NCI-H2107 treated with DMSO at 0.1 percent for 48 hours (cell line): ENCODE measurements around the gene EMC8.

Experiments
- DNase-seq: peaks from one replicate; lab custom pipeline; 2025; ENCODE audit not compliant: unreplicated experiment; lab: John Stamatoyannopoulos, UW

EMC8 gene

DNA sequence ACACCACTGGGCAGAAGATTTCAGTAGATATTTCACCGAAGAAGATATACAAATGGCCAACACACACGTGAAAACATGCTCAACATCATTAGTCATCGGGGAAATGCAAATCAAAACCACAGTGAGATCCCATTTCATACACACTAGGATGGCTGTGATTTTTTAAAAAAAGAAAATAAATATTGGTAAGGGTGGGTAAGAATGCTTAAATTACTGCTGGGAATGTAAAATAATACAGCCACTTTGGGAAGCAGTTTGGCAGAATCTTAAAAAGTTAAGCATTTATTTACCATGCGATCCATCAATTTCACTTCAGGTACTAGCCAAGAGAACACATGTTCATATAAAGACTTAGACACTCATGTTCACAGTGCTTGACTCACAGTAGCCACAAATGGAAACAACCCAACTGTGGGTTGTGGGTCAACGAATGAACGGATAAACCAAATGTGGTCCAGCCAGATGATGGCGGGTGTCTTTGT, 42.0 kb downstream of the EMC8 start:
- peak; percentile 44 for DNase-seq

DNA sequence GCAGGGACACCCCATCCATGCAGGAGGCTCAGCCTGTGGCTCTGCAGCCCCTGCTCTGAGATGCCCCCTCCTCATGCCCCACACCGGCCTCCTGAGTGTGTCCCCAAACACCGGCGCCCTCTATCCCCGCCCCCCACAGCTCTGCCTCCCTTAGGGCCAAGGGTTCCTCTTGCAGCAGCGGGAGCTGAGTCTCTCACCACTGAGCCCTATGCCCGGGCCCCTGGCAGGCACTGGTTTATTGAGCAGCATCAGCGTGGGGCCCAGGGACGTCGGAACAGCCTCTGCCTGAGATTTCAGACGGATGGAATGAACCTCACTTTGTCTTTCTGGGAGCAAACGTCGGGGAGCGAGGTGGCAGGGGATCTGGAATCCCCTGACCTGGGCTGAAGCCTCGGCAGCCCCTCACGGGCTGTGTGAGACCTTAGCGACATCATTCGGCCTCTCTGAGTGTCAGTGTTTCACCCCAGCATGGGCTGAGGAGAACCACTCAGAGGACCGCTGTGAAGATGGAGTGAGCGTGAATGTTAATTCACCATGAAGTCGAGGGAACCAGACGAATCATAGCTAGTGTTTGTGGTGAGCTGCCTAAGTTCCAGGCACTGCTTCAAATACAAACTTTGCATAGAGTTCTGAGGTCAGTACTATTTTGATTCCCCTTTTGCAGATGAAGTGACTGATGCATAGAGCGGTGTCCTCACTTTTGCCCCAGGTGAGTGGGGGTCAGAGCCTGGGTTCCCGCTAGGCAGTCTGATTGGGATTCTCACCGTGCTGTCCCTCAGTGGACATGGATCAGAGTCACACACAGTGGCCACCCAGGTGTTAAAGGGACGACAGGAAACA, 43.2 kb downstream of the EMC8 start:
- no peak for DNase-seq

DNA sequence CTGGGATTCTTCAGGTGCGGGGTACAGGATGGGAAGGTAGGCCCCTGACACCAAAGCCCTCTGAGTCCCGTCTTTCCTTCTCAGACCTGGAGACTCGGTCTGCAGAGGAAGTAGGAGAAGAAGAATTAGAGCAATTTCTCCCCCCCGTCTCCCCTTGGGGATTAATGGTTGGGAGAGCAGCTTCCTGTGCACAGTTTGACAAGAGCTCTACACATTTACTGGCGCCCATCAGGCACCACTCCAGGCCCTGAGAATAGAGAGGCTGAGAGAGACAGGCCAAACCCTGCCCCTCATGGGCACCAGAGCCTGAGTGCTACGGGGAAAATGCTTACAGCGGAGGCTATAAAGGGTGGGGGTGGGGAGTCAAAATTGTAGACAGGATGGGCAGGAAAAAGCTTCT, 44.9 kb downstream of the EMC8 start:
- peak; percentile 56 for DNase-seq

DNA sequence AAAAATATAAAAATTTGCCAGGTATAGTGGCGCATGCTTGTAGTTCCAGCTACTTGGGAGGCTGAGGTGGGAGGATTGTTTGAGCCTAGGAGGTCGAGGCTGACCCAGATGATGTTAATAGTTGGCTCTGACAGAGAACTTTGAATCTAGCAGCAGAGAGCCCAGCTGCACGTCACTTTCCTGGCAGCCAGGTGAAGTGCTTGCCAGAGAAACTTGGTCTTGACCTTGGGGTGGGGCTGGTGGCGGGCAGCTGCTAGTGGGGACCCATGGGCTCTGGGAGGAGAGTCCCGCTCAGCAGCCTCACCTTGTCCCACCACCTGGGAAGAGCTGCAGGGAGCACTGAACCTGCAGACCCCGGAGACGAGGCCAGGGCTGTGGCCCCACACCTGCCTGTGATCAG, 45.4 kb downstream of the EMC8 start:
- no peak for DNase-seq

DNA sequence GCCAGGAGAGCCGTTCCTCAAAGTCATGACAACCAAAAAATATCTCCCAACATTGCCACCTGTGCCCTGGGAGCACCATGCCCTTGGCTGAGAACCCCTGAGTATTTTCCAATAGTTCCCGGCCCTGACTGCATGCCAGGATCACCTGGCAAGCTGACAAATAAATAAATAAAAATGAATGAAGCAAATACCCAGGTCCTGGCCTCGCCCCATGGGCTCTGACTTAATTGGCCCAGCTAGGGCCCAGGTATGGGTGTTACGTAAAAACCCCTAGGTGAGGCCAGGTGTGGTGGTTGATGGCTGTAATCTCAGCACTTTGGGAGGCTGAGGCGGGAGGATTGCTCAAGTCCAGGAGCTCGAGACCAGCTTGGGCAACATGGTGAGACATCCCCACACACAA, 45.8 kb downstream of the EMC8 start:
- no peak for DNase-seq

DNA sequence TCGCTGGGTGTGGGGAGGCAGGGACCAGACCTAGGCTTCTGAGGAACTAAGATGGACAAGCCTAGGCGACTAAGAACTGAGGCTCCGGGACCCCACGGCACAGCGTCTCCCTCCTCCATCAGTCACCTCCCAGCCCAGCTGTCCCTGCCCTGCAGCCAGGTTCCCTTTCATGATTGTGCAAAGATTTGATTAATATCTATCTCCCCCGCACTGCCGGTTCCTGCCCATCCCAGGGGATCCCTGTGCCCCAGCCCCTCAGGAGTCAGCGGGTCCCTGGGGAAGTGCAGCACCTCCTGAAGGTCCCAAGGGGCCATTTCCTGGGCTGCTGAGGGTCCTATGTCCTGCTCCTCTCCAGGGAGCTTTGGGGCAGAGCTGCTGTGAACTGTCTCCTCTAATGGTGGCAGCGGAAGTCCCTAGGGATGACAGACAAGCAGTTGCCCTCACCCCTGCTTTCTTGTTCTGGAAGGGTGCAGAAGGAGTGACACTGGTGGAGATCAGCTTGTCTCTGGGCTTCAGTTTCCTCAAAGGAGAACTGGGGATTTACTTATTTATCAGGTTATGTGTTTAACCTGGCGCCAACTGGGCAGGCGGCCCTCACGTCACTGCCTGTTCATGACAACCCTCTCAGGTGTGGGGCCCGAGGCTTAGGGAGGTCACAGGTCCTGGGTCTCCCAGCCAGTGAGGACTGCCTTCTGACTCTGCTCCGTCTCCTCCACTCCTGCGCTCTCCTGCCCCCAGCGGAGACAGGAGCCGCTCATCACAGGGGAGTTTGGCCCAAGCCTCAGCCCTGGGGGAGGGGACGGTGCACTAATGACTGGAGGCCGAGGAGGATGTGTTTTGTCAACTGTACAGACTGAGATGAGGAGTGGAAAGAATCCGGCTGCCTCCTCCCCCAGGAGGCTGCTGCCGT, 46.6 kb downstream of the EMC8 start:
- no peak for DNase-seq

DNA sequence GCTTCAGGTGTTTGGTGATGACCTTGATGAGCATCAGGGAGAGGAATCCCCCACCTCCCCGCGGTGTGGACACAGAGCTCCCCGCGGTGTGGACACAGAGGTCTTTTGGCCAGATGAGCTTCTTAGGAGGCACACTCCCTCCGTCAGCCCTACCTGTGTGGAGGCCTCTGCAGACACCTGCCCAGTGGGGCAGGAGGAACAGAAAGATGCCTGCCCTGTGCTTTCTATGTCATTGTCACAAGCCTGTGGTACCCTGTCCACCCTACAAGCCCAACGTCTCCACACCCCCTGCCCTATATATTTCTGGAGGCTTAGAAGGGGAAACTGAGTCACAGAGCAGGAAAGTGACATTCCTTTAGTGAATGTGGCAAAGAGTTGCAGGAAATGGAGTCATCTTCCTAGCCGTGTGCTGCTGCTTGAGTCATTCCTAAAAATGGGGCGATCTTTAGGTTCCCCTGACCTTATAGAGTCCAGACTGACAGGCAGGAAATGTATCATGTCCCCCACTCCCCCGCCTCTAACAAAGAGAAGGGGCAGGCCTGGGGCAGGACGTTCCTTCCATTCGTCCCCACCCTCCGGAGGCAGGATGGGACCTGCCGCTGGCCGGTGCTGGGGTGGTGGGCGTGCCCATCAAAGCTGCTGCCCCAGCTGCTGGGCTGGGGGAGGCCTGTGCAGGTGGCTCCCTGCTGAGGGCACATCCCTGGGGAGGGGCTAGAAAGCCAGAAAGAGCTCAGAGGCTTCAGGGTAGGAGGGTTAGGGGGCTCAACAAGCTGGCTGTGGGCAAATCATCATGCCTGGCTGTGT, 47.4 kb downstream of the EMC8 start:
- no peak for DNase-seq

DNA sequence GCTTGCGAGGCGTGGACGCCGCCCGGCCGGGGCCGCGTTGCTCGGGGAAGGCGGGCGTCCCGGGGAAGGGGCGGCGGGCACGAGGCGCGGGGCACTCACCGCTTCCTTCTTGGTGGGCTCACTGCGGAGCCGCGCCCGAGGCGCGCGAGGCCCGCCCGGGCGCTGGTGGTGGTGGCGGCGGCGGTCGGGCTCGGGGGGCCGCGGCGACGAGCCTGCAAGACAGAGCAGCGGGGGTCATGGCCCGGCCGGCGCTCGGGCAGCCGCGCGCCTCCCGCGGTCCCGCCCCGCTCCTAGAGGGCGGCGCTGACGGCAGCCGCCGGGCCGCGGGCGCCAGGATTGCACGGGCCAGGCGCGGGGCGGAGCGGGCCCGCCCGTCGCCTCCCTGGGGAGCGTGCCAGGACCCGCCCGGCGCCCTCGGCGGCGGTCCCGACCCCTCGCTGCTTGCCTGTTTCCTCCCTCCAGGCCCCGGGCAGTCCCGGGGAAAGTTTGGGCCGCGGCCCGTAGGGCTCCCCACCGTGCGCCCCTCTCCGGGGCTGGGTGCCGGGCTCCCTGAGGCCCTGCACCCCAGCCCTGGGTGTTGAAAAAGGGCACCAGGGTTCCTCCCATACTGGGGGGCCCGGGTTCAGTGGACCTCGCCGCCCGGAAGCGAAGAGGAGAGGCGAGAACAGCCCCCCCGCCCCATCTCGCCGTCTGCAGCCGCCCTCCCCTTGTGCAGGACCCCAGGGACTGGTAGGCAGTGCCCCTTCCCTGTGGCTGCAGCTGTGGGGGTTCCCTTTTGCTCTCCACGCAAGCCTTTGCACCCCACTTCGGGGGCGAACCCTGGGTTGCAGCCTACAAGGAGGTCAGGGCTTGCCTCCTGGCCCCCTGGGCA, 48.3 kb downstream of the EMC8 start, which contains the start of gene C16orf74:
C16orf74 (minus strand) TSS at position 270 of the 871 bp plus-strand sequence. CDS start 15,879 bp downstream, outside the sequence.
- DNase-seq = no peak

DNA sequence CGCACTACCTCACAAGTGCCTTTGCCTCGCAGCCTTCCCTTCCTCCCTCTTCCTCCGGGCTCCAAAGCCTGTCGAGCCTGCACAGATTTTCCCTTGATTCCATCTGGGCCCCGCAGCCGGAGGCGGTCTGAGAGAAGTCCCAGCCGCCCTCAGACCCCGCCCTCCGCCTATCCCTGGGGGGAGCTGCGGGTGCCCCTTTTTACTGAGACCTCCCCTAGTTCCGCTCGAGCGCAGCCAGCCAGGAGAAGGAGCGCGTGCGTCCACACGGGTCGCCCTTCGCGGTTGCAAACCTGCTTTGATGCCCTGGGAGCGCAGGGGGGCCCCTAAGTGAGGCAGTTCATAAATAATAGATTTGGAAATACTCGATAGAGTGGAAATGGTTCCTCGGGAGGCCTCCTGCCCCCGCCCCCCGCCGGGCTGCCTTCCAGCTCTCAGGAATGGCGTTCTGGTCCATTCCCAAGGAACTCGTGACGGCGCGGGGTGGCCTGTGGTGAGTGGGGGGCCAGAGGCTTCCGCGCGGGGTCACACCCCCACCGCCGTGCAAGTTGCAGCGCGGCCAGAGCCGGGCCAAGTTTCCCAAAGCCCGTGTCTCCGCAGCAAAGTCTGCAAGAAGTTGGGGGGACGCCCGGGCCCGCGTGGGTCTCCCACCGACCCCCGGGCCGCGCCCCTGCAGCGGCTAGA, 49.1 kb downstream of the EMC8 start:
- no peak for DNase-seq

DNA sequence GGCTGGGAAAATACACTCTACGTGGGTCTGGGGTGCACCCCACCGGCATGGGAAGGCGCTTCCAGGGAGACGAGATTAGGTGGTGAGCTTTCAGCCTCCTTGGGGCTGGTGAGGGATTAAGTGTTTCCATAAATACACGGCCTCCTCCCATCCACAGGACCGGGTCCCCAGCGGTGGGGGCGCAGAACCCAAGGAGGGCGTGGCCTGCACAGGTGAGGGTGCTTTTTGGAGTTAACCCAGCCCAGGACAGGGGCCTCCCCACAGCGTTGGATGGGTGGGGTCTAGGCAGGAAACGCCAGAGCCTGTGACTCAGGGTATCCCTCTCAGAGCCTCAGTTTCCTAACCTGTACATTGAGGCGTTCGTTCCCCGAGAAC, 49.6 kb downstream of the EMC8 start:
- DNase-seq = no peak

DNA sequence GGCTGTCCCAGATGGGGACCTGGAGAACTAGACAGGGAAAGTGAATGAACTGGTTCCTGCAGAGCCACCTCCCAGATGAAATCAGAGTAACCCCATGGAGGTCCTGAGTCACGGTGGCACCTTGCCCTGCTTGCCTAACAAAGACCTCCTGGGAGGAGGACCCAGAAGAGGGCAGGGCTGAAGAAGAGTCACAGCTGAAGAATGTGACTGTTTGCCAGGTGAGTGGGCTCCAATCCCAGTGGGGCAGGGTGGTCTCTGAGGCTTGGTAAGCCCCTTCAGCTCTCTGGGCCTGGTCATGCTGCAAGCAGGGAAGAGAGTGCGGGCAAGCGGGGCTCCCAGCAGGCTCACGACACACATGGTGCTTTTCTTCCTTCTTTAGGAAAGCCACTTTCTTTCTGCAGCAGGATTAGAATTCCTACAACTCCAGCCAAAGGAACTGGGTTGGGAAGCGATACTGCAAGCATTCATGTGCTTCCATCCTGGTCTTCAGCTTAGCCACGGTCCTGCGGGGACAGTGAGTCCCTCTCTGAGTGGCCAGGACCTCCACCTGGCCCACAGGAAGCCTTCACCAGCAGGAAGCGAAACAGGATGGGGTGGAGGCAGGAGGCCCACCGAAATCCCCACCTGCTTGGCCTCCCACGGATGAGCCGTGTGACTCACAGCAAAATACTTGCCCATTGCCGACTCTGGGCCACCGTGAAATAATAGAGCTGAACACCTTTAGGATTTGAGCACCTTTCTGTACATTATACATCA, 52.7 kb downstream of the EMC8 start:
- no peak for DNase-seq

DNA sequence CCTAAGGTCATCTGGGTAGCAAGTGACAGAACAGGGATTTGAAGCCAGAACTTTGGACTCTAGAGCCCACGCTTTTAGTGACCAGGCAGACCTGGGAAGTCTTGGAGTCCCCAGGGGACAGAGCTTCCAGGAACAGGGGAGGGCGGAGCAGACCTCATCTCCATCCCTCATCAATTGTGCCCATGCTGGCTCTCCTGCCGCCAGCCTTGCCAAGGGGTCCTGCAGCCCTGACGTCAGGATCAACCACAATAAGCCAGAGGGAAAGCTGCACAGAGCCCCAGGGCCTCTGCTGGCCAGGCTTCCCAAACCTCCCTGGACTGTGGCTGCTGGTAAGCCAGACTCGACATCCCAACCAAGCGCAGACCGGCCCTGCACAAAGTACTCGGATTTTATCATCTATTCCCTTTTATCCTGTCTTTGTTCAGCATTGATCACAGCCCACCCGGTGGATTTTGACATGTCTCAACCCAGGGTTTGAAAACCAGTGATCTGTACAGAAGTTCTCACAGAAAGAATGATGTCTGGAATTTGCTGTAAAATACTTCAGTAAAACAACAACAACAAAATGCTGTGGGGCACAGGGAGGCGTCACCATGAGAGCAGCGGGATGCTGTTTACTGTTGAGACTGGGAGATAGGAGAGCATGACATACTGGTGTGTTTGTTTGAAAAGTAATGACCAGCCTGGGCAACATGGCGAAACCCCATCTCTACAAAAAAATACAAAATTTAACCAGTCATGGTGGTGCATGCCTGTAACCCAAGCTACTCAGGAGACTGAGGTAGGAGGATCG, 60.2 kb downstream of the EMC8 start:
- no peak for DNase-seq

DNA sequence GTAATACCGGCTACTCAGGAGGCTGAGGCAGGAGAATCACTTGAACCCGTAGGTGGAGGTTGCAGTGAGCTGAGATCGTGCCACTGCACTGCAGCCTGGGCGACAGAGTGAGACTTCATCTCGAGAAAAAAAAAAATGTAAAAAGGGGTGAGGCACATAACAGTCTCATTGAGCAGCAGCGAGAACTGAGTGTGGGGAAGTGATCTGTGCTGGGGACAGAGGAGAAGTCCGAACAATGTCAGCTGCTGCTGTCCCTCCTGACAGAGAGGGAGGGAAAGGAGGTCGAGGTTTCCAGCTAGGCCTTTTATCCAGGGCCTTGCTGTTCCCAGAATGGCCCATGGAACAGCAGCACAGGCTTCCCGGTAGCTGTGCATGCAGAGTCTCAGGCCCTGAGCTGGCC, 62.4 kb downstream of the EMC8 start:
- no peak for DNase-seq

DNA sequence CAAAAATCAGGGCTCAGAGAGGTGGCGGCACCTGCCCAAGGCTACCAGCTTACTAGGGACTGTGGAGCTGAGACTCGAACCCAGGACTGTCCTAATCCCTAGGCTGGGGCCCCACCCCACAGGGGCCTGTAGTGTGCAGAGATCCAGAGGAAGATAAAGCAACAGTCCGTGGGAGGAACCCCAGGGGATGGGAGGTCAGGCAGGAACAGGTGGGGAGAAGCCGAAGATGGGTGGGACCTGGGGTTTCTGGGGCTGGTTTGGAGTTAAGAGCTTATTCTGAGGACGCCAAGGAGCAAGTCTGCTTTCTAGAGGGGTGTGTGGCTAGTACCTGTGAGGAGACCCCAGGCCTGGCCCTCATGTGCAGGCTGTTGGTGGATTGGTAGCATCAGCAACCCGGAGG, 63.4 kb downstream of the EMC8 start:
- no peak for DNase-seq

DNA sequence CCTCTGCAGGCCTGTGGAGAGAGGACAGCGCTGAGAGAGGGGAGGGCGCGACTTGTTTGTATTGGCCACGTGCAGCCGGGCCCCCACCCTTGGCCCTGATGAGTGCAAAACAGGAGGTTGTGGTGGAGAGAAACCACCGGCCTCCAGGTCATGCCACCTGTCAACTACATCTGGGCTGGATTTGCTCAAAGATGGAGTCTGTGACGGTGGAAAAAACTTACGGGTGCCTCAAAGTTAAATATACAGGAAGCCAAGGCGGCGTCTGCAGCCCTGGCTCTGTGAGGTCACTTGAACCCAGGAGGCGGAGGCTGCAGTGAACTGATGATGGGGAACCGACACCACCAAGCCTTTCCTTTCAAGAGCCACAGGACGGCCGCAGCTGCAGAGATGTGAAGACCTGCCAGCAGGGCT, 64.1 kb downstream of the EMC8 start:
- DNase-seq = no peak

DNA sequence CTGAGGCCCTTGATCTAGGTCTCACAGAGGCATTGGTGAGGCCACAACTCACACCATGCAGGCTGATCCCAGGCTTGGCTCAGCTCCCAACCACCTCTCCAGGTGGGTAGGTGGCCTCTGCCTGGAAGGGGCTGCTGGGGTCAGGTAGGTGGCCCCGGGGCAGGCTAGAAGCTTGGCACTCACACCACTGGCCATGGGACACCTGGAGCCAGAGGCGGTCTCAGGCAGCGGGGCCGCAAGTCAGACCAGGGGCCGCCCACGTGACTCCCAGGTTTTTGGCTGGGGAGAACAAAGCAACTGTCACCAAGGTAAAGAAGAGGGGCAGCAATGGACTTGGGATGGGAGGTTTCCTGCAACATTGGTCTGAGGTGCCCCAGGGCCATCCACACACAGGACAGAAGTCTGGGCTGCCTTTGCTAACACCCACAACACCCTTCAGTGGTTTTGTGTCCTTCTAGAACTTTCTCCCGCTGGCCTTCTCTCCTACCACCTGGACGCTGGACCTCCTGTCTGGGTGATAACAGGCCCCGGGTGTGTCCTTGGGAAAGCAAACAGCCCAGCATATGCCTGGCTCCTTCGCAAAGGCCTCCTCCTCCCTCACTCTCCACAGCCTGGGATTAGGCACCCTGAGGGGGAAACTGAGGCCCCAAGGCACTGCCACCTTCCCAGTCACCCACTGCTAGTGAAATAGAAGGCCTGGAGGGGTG, 64.9 kb downstream of the EMC8 start:
- DNase-seq = no peak

DNA sequence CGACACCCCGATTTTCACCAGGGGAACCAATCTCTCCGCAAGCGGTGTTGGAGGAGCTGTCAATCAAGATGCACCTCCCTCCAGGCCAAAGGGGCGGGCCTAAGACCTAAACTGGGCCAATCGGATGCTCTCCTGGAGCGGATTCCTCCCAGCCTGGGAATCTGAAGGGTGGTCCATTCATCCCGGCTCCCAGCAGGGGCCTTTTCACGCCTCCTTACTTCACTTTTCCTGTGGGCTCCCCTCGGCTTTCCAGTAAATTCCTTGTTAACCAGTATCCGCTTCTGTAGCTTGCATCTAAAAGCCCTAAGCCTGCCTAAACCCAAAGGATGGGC, 65.5 kb downstream of the EMC8 start:
- no peak for DNase-seq
